ENCODE results near the gene UBE2R2.
"Not testable (repeated sequence)": the region's sequence is repeated elsewhere in the genome, so short reads cannot be mapped to it uniquely, and the experiment has no call there.

Gene UBE2R2

DNA sequence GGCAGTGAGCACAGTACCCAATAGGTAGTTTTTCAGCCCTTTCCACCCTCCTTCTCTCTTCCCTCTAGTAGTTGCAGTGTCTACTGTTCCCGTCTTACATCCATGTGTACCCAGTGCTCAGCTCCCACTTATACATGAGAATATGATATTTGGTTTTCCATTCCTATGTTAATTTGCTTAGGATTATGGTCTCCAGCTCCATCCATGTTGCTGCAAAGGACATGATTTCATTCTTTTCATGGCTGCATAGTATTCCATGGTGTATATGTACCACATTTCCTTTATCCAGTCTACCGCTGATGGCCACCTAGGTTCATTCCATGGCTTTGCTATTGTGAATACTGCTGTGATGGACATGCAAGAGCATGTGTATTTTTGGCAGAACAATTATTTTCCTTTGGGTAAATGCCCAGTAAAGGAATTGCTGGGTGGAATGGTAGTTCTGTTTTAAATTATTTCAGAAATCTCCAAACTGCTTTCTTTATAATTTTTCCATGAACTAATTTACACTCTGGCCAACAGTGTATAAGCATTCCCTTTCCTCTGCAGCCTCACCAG, 14.9 kb upstream of the UBE2R2 start:
- H3K4me1 ChIP-seq (ENCODE audit: control insufficient read depth, insufficient read depth, low read depth, low read length); H4K91ac ChIP-seq (ENCODE audit: low read length); H2BK12ac ChIP-seq (ENCODE audit: low read length in 2 of 2); H3K14ac ChIP-seq (ENCODE audit: low read length in 2 of 2); H3K4me2 ChIP-seq (ENCODE audit: low read length, poor library complexity, severe bottlenecking); H3K27ac ChIP-seq (ENCODE audit: low read length, poor library complexity, severe bottlenecking); H4K8ac ChIP-seq (ENCODE audit: low read length); H3K36me3 ChIP-seq (ENCODE audit: control insufficient read depth in 1 of 2, insufficient read depth in 2 of 2, low read depth in 1 of 2, low read length in 2 of 2); DNase-seq; H2AK5ac ChIP-seq (ENCODE audit: low read length, severe bottlenecking); H3K9me3 ChIP-seq (ENCODE audit: control insufficient read depth, low read length); H2BK120ac ChIP-seq (ENCODE audit: low read depth, low read length); H3K9ac ChIP-seq (ENCODE audit: low read length); H2AFZ ChIP-seq (ENCODE audit: low read depth, low read length); H2BK15ac ChIP-seq (ENCODE audit: low read depth, poor library complexity, severe bottlenecking); H3K79me1 ChIP-seq (replicated peaks; ENCODE audit: low read length, poor library complexity, severe bottlenecking); H3K23ac ChIP-seq (ENCODE audit: low read length in 2 of 2); H3K4ac ChIP-seq (ENCODE audit: low read depth in 1 of 2, low read length in 2 of 2); H3K18ac ChIP-seq (ENCODE audit: low read depth in 1 of 2, low read length in 2 of 2); H3K4me3 ChIP-seq (ENCODE audit: insufficient read depth in 1 of 2, low read depth in 1 of 2, low read length in 2 of 2); H2BK5ac ChIP-seq (ENCODE audit: low read depth, low read length, poor library complexity, severe bottlenecking): not testable (repeated sequence)
- peaks cover 30 to 44% of the 10 kb centered on the region in 2 experiments for H3K27me3 ChIP-seq (ENCODE audit: control insufficient read depth in 1 of 2, insufficient read depth in 1 of 2, low read length in 2 of 2)
- 88% methylated on average over 1 of the region's 2 CpGs for WGBS

DNA sequence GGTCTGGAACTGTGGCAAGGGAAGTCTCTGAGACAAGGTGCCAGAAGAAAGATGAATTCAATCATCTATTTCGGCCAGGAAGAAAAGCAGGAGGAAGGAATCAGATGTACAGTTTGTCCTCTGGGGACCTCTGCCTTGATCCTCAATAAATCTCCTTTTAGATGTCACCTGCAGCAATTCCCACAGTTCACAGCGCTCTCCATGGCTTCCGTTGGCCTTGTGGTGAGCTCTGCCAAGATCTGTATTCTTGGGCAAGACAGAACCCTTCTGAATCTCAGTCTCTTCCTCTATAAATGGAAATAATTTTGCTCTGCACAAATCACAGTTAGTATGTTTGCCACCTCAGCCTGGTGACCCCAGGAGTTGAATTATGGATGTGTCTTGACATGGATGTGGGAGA, 12.8 kb upstream of the UBE2R2 start:
- not testable (repeated sequence) for H3K4ac ChIP-seq (ENCODE audit: low read depth in 1 of 2, low read length in 2 of 2); H2AK5ac ChIP-seq (ENCODE audit: low read length, severe bottlenecking); H3K79me1 ChIP-seq (replicated peaks; ENCODE audit: low read length, poor library complexity, severe bottlenecking); H3K18ac ChIP-seq (ENCODE audit: low read depth in 1 of 2, low read length in 2 of 2); H3K4me2 ChIP-seq (ENCODE audit: low read length, poor library complexity, severe bottlenecking); H2BK15ac ChIP-seq (ENCODE audit: low read depth, poor library complexity, severe bottlenecking); H3K4me3 ChIP-seq (ENCODE audit: insufficient read depth in 1 of 2, low read depth in 1 of 2, low read length in 2 of 2); H3K36me3 ChIP-seq (ENCODE audit: control insufficient read depth in 1 of 2, insufficient read depth in 2 of 2, low read depth in 1 of 2, low read length in 2 of 2); H3K9me3 ChIP-seq (ENCODE audit: control insufficient read depth, low read length); H2BK5ac ChIP-seq (ENCODE audit: low read depth, low read length, poor library complexity, severe bottlenecking); H2BK120ac ChIP-seq (ENCODE audit: low read depth, low read length); H4K8ac ChIP-seq (ENCODE audit: low read length); H3K4me1 ChIP-seq (ENCODE audit: control insufficient read depth, insufficient read depth, low read depth, low read length); H3K9ac ChIP-seq (ENCODE audit: low read length); H2BK12ac ChIP-seq (ENCODE audit: low read length in 2 of 2); H3K27ac ChIP-seq (ENCODE audit: low read length, poor library complexity, severe bottlenecking); H3K14ac ChIP-seq (ENCODE audit: low read length in 2 of 2); DNase-seq; H2AFZ ChIP-seq (ENCODE audit: low read depth, low read length); H3K23ac ChIP-seq (ENCODE audit: low read length in 2 of 2); H4K91ac ChIP-seq (ENCODE audit: low read length)
- WGBS: 89% methylated on average over 3 of the region's 3 CpGs
- H3K27me3 ChIP-seq (ENCODE audit: control insufficient read depth in 1 of 2, insufficient read depth in 1 of 2, low read length in 2 of 2): peaks cover 16 to 23% of the 10 kb centered on the region in 2 experiments

DNA sequence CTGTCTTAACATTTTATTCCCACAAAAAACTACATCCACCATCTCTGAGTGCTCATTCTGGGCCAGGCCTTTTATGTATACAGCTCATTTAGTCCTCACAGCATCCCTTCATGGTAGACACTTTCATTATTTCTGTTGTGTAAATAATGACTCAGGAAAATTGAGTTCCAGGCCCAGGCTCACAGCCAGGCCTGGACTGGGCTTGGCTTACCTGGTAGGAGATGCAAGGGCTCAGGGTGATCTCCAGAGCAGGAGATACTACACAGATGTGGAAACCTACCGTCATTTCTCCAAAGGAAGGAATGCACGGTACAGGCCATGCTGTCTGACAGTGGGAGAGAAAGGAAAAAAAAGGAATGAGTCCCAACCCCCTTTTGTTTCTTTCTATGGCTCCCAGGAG, 9.8 kb upstream of the UBE2R2 start:
- H3K4ac ChIP-seq (ENCODE audit: low read depth in 1 of 2, low read length in 2 of 2); DNase-seq; H3K9me3 ChIP-seq (ENCODE audit: control insufficient read depth, low read length); H3K23ac ChIP-seq (ENCODE audit: low read length in 2 of 2); H3K4me1 ChIP-seq (ENCODE audit: control insufficient read depth, insufficient read depth, low read depth, low read length); H3K14ac ChIP-seq (ENCODE audit: low read length in 2 of 2); H3K79me1 ChIP-seq (replicated peaks; ENCODE audit: low read length, poor library complexity, severe bottlenecking); H3K9ac ChIP-seq (ENCODE audit: low read length); H2BK12ac ChIP-seq (ENCODE audit: low read length in 2 of 2); H4K91ac ChIP-seq (ENCODE audit: low read length); H2BK5ac ChIP-seq (ENCODE audit: low read depth, low read length, poor library complexity, severe bottlenecking); H3K27ac ChIP-seq (ENCODE audit: low read length, poor library complexity, severe bottlenecking); H3K36me3 ChIP-seq (ENCODE audit: control insufficient read depth in 1 of 2, insufficient read depth in 2 of 2, low read depth in 1 of 2, low read length in 2 of 2); H3K4me3 ChIP-seq (ENCODE audit: insufficient read depth in 1 of 2, low read depth in 1 of 2, low read length in 2 of 2); H2AFZ ChIP-seq (ENCODE audit: low read depth, low read length); H3K27me3 ChIP-seq (ENCODE audit: control insufficient read depth in 1 of 2, insufficient read depth in 1 of 2, low read length in 2 of 2); H2AK5ac ChIP-seq (ENCODE audit: low read length, severe bottlenecking); H4K8ac ChIP-seq (ENCODE audit: low read length); H2BK15ac ChIP-seq (ENCODE audit: low read depth, poor library complexity, severe bottlenecking); H2BK120ac ChIP-seq (ENCODE audit: low read depth, low read length); H3K4me2 ChIP-seq (ENCODE audit: low read length, poor library complexity, severe bottlenecking); H3K18ac ChIP-seq (ENCODE audit: low read depth in 1 of 2, low read length in 2 of 2): not testable (repeated sequence)
- 96% methylated on average over 2 of the region's 2 CpGs for WGBS

DNA sequence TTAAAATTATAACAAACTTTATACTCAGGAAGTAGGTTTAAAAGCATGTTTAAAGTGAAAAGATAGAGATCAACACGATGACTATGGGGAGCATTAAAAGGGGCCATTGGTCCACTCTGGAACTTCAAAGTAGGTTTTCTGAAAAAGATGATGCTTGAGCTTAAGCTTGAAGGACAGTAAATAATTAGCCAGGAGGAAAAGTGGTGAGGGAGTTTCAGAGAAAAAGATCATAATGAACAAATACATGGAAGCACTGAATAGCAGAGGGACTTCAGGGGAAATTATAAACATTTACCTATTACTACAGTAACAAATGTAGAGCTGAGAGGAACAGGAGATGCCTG, 8.0 kb upstream of the UBE2R2 start:
- H3K4ac ChIP-seq (ENCODE audit: low read depth in 1 of 2, low read length in 2 of 2); DNase-seq; H3K4me1 ChIP-seq (ENCODE audit: control insufficient read depth, insufficient read depth, low read depth, low read length); H2AK5ac ChIP-seq (ENCODE audit: low read length, severe bottlenecking); H3K23ac ChIP-seq (ENCODE audit: low read length in 2 of 2); H3K9me3 ChIP-seq (ENCODE audit: control insufficient read depth, low read length); H4K8ac ChIP-seq (ENCODE audit: low read length); H2BK12ac ChIP-seq (ENCODE audit: low read length in 2 of 2); H2BK15ac ChIP-seq (ENCODE audit: low read depth, poor library complexity, severe bottlenecking); H3K79me1 ChIP-seq (replicated peaks; ENCODE audit: low read length, poor library complexity, severe bottlenecking); H3K27ac ChIP-seq (ENCODE audit: low read length, poor library complexity, severe bottlenecking); H3K4me2 ChIP-seq (ENCODE audit: low read length, poor library complexity, severe bottlenecking); H4K91ac ChIP-seq (ENCODE audit: low read length); H2AFZ ChIP-seq (ENCODE audit: low read depth, low read length); H2BK120ac ChIP-seq (ENCODE audit: low read depth, low read length); H3K9ac ChIP-seq (ENCODE audit: low read length); H3K18ac ChIP-seq (ENCODE audit: low read depth in 1 of 2, low read length in 2 of 2); H3K27me3 ChIP-seq (ENCODE audit: control insufficient read depth in 1 of 2, insufficient read depth in 1 of 2, low read length in 2 of 2); H3K4me3 ChIP-seq (ENCODE audit: insufficient read depth in 1 of 2, low read depth in 1 of 2, low read length in 2 of 2); H3K36me3 ChIP-seq (ENCODE audit: control insufficient read depth in 1 of 2, insufficient read depth in 2 of 2, low read depth in 1 of 2, low read length in 2 of 2); H3K14ac ChIP-seq (ENCODE audit: low read length in 2 of 2); H2BK5ac ChIP-seq (ENCODE audit: low read depth, low read length, poor library complexity, severe bottlenecking): not testable (repeated sequence)
- 93% methylated on average over 1 of the region's 1 CpG for WGBS
